ENCODE results near the gene PIBF1. TPM values are rescaled to one million over a fixed set of nuclear protein-coding genes. Genes with fewer than 3 reads are reported as not detected.
A peak's percentile ranks its signal among the peaks of the same experiment; 100 is the strongest.

Gene PIBF1
- polyA plus RNA-seq, 3 donors, result 3.3 to 8.0 (median 4.7) TPM

- H3K4me3 Mint-ChIP-seq, result no peak overlapping the region
- Histone ChIP-seq H3K4me1 (ENCODE audit: control insufficient read depth in 1 of 2, insufficient read depth in 2 of 2, low read length in 2 of 2) (peaks cover 6 to 14% of the 10 kb centered on the region in 2 donors), H3K36me3 (replicated peaks in 1 of 2; ENCODE audit: control insufficient read depth in 1 of 2, insufficient read depth in 2 of 2, low read length in 2 of 2) (no peaks in the 10 kb centered on the region), H4K20me1 (ENCODE audit: insufficient read depth, low read length) (no peaks in the 10 kb centered on the region), H3K4me3 (replicated peaks in 1 of 3; ENCODE audit: low read depth in 2 of 3, low read length in 3 of 3) (no peak overlapping the region), H3K27me3 (ENCODE audit: control insufficient read depth in 2 of 2, insufficient read depth in 2 of 2, low read length in 2 of 2) (peaks cover 24 to 32% of the 10 kb centered on the region in 2 donors), H3K9ac (ENCODE audit: insufficient read depth, low read length, poor library complexity, severe bottlenecking) (no peak overlapping the region), H3K9me3 (replicated peaks in 1 of 2; ENCODE audit: control insufficient read depth in 1 of 2, insufficient read depth in 1 of 2, low read length in 2 of 2) (no peaks in the 10 kb centered on the region), H2AFZ (ENCODE audit: insufficient read depth, low read depth, low read length, poor library complexity, severe bottlenecking) (no peak overlapping the region), H3K27ac (ENCODE audit: low read depth in 1 of 2, low read length in 2 of 2) (no peak overlapping the region), H3K4me2 (replicated peaks; ENCODE audit: extremely low read depth, low read length, poor library complexity, severe bottlenecking) (no peak overlapping the region), H3K79me2 (ENCODE audit: insufficient read depth, low read length) (no peaks in the 10 kb centered on the region)
- peaks cover 6% of the 10 kb centered on the region for H3K4me1 Mint-ChIP-seq
- peaks cover 0 to 1% of the 10 kb centered on the region in 2 donors for H3K36me3 Mint-ChIP-seq
- H3K9me3 Mint-ChIP-seq, result peaks cover 2 to 15% (median 5%) of the 10 kb centered on the region in 7 donors
- H3K27me3 Mint-ChIP-seq (ENCODE audit: low read depth in 3 of 3), result peaks cover 22 to 34% (median 23%) of the 10 kb centered on the region in 3 donors
- WGBS (ENCODE audit: insufficient coverage), result 100% methylated on average over 1 of the region's 5 CpGs
- TF ChIP-seq CTCF (IDR thresholded peaks at IDR 0.05), result no peak
- no peak for DNase-seq
- intact Hi-C loops (cut with micrococcal nuclease), result no loop called here
- H3K27ac Mint-ChIP-seq, result no peak overlapping the region
Observed at GRCh38 chr13:73054712-73055111, 272.8 kb downstream of the PIBF1 start.

DNA sequence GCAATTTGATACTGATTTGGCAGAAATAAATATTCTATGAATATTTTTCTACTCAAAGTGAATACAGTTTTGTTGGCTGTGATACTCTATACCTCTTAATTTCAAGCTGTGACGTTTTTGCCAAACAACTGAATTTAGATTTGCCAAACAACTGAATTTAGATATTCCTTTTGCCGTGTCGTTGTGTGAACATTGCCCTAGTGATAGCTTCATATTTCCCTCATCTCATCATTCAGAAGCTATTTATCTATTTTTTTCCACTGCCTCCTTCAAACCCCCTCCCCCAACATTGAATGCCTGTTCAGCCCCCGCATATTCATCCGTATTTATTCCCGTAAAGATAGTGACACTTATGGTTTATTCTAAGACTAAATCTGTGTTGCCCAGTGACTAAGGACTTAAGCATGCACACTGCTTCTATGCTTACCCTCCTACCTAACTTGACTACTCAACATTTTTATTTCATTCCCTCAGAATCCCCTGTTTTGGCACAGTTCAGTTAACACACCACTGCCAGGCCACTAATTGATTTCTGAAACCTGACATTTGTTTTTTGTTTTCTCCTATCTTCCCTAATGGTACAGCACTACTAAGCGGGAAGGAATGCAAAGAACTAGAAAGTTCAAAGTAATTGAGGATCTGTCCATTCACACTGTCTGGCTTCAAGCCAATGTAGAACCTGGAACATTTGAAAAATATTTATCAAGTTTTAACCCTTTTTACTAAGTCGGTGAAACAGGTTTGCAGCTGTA, 274.1 kb downstream of the PIBF1 start:
- H3K9ac ChIP-seq (ENCODE audit: insufficient read depth, low read length, poor library complexity, severe bottlenecking), result no peak overlapping the region
- peaks cover 14 to 27% of the 10 kb centered on the region in 2 donors for H3K4me1 ChIP-seq (ENCODE audit: control insufficient read depth in 1 of 2, insufficient read depth in 2 of 2, low read length in 2 of 2)
- H2AFZ ChIP-seq (ENCODE audit: insufficient read depth, low read depth, low read length, poor library complexity, severe bottlenecking), result no peak overlapping the region
- Mint-ChIP-seq H3K9me3 (peaks cover 0 to 18% (median 2%) of the 10 kb centered on the region in 7 donors), H3K36me3 (peaks cover 0 to 1% of the 10 kb centered on the region in 2 donors), H3K27ac (no peak overlapping the region), H3K27me3 (ENCODE audit: low read depth in 3 of 3) (peaks cover 35 to 46% (median 36%) of the 10 kb centered on the region in 3 donors), H3K4me3 (peak overlapping the region in 1 of 2 donors; percentile 37), H3K4me1 (peaks cover 18% of the 10 kb centered on the region)
- H3K4me3 ChIP-seq (replicated peaks in 1 of 3; ENCODE audit: low read depth in 2 of 3, low read length in 3 of 3), result no peak overlapping the region
- peaks cover 37 to 44% of the 10 kb centered on the region in 2 donors for H3K27me3 ChIP-seq (ENCODE audit: control insufficient read depth in 2 of 2, insufficient read depth in 2 of 2, low read length in 2 of 2)
- WGBS (ENCODE audit: insufficient coverage), result 96% methylated on average over 5 of the region's 8 CpGs
- no peaks in the 10 kb centered on the region for H3K36me3 ChIP-seq (replicated peaks in 1 of 2; ENCODE audit: control insufficient read depth in 1 of 2, insufficient read depth in 2 of 2, low read length in 2 of 2)
- no peaks in the 10 kb centered on the region for H3K9me3 ChIP-seq (replicated peaks in 1 of 2; ENCODE audit: control insufficient read depth in 1 of 2, insufficient read depth in 1 of 2, low read length in 2 of 2)
- H4K20me1 ChIP-seq (ENCODE audit: insufficient read depth, low read length), result no peaks in the 10 kb centered on the region
- H3K27ac ChIP-seq (ENCODE audit: low read depth in 1 of 2, low read length in 2 of 2), result no peak overlapping the region
- TF ChIP-seq CTCF (IDR thresholded peaks at IDR 0.05), result no peak
- H3K4me2 ChIP-seq (replicated peaks; ENCODE audit: extremely low read depth, low read length, poor library complexity, severe bottlenecking), result no peak overlapping the region
- DNase-seq, result no peak
- intact Hi-C loops (cut with micrococcal nuclease), result no loop called here
- no peaks in the 10 kb centered on the region for H3K79me2 ChIP-seq (ENCODE audit: insufficient read depth, low read length)

Data from CD14-positive monocyte (primary cell).